Fibroblast of villous mesenchyme (primary cell): ENCODE data around the gene DGKZ. TPM values are rescaled to one million over a fixed set of nuclear protein-coding genes. Genes with fewer than 3 reads are reported as not detected.
"Not testable (repeated sequence)": the region's sequence is repeated elsewhere in the genome, so short reads cannot be mapped to it uniquely, and the experiment has no call there.

Experiments
- DNase-seq: peaks from one replicate; pipeline ENCODE4 v3.0.0-alpha.2; 2010; ENCODE audit warnings: low read depth
- H3K4me3 ChIP-seq: 2 replicates; pipeline ENCODE4 v1.5.1; 2011; ENCODE audit warnings: low read depth, mild to moderate bottlenecking, low read length
- CTCF ChIP-seq: IDR thresholded peaks from 2 replicates; pipeline ENCODE4 v1.5.1; 2012; ENCODE audit warnings: low read depth, mild to moderate bottlenecking, low read length; ENCODE audit not compliant: insufficient read depth
- total RNA-seq: library from RNA; depleted of rRNA; stranded (reverse); fragments of >200 nt; gene quantifications from 2 replicates; pipeline ENCODE4 v1.2.3, GENCODE V29; 2012

The DGKZ gene
- total RNA-seq, 1 donor, result 50.1 TPM

- no peak for DNase-seq
- H3K4me3 ChIP-seq, result no peak overlapping the region
- TF ChIP-seq CTCF, result no peak
Observed at GRCh38 chr11:46366260-46366659, 19.0 kb downstream of the DGKZ start.

GRCh38 chr11:46366661-46367161 lies 19.4 kb downstream of the DGKZ start:
- no peak for DNase-seq
- H3K4me3 ChIP-seq, result no peak overlapping the region
- TF ChIP-seq CTCF, result no peak

- no peak overlapping the region for H3K4me3 ChIP-seq
- TF ChIP-seq CTCF, result peak; percentile 80
- DNase-seq, result peak; percentile 64
Observed at GRCh38 chr11:46367244-46367915, 20.1 kb downstream of the DGKZ start.

- no peak for TF ChIP-seq CTCF
- DNase-seq, result no peak
- no peak overlapping the region for H3K4me3 ChIP-seq
Observed at GRCh38 chr11:46367916-46368267, 20.6 kb downstream of the DGKZ start.

GRCh38 chr11:46369458-46370152 lies 22.3 kb downstream of the DGKZ start:
- peak; percentile 77 for DNase-seq
- peak; percentile 95 for TF ChIP-seq CTCF
- no peak overlapping the region for H3K4me3 ChIP-seq

- no peak for DNase-seq
- TF ChIP-seq CTCF, result no peak
Observed at GRCh38 chr11:46370253-46370652, 23.0 kb downstream of the DGKZ start.

GRCh38 chr11:46371262-46371661 lies 24.0 kb downstream of the DGKZ start:
- H3K4me3 ChIP-seq, DNase-seq: not testable (repeated sequence)

More at GRCh38 chr11:46370253-46370652, 23.0 kb downstream of the DGKZ start:
- H3K4me3 ChIP-seq, result no peak overlapping the region
